AG04449 (cell line): ENCODE data around the gene ZBTB16.

Experiments
- CTCF ChIA-PET: fragments of 350-600 bp; formaldehyde crosslinking; extraction: SDS; loops from one replicate; lab custom pipeline; 2021; ENCODE audit warnings: antibody characterized with exemption; lab: Yijun Ruan, JAX
- POLR2A ChIA-PET: fragments of 400-600, 350-600 bp; formaldehyde crosslinking; extraction: SDS; loops from one replicate; lab custom pipeline; 2020; ENCODE audit warnings: antibody characterized with exemption, inconsistent platforms; lab: Yijun Ruan, JAX
- DNase-seq: peaks from one replicate; pipeline ENCODE4 v3.0.0-alpha.2; 2010; ENCODE audit warnings: low read depth, low spot score
- H3K4me3 ChIP-seq: 2 replicates; pipeline ENCODE4 v1.5.1; 2011; ENCODE audit warnings: low read depth, mild to moderate bottlenecking, control low read depth, low read length
- TF ChIP-seq, protein P1 (sequence below): IDR thresholded peaks from one replicate; pipeline ENCODE4 v1.5.1; 2011; ENCODE audit warnings: mild to moderate bottlenecking, moderate library complexity, low read length, control low read depth, inconsistent platforms; ENCODE audit not compliant: insufficient read depth; ENCODE audit errors: missing control alignments

ZBTB16 gene

GRCh38 chr11:114092478-114092877 lies 33.0 kb downstream of the ZBTB16 start:
- H3K4me3 ChIP-seq = no peak overlapping the region
- CTCF ChIA-PET = no interaction called here
- DNase-seq = no peak
- POLR2A ChIA-PET = no interaction called here
- TF ChIP-seq, protein P1, sequence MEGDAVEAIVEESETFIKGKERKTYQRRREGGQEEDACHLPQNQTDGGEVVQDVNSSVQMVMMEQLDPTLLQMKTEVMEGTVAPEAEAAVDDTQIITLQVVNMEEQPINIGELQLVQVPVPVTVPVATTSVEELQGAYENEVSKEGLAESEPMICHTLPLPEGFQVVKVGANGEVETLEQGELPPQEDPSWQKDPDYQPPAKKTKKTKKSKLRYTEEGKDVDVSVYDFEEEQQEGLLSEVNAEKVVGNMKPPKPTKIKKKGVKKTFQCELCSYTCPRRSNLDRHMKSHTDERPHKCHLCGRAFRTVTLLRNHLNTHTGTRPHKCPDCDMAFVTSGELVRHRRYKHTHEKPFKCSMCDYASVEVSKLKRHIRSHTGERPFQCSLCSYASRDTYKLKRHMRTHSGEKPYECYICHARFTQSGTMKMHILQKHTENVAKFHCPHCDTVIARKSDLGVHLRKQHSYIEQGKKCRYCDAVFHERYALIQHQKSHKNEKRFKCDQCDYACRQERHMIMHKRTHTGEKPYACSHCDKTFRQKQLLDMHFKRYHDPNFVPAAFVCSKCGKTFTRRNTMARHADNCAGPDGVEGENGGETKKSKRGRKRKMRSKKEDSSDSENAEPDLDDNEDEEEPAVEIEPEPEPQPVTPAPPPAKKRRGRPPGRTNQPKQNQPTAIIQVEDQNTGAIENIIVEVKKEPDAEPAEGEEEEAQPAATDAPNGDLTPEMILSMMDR = no peak

- ChIA-PET POLR2A (no interaction called here), CTCF (no interaction called here)
- no peak for DNase-seq
- no peak overlapping the region for H3K4me3 ChIP-seq
- TF ChIP-seq, protein P1 = no peak
Observed at GRCh38 chr11:114092953-114093352, 33.4 kb downstream of the ZBTB16 start.

GRCh38 chr11:114094516-114094915 lies 35.0 kb downstream of the ZBTB16 start:
- DNase-seq = no peak
- ChIA-PET POLR2A (interaction anchor here (0.6 kb wide), 1 partner anchor 1593 kb away, joined by 4 read pairs; no protein-coding TSS in a partner anchor), CTCF (no interaction called here)
- TF ChIP-seq, protein P1 = no peak
- no peak overlapping the region for H3K4me3 ChIP-seq

DNA sequence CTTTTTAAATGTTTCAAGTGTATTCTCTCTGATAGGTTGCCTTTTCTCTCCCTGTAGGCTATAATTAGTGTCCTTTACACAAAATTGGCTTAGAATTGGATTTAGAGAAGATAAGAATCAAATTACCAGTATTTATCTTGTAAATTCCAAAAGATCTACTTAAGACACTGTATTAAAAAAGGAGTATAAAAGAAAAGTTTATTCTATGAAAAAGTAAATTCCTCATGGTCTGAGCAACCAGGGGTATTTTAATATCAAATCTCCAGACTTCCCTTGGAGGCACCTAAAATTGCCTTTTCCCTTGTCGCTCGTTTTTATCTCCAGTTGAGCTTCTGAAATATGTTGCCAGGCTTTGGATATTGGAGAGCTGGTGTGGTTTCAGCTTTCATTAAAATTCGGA lies 36.4 kb downstream of the ZBTB16 start:
- CTCF ChIA-PET = no interaction called here
- POLR2A ChIA-PET = no interaction called here
- H3K4me3 ChIP-seq = no peak overlapping the region
- TF ChIP-seq, protein P1 = no peak
- DNase-seq = no peak

DNA sequence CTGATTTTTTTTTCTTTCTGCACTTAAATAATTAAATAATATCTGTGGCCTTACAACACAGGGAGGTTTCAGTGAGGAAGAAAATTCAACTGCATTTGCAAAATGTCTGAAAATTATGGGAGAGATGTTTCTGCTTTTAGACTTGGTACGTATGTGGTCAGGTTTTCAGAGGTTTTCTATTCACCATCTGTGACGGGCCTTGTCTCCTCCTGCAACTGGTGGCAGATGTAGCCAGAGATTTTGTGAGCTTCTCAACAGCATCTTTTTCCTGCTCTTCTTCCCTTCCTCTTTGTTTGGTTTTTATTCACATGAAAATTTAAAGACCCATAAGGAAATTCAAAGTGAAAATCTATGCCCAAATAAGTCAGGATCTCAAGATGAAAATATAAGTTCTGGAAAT lies 38.3 kb downstream of the ZBTB16 start:
- TF ChIP-seq, protein P1 = no peak
- no peak overlapping the region for H3K4me3 ChIP-seq
- ChIA-PET POLR2A (no interaction called here), CTCF (no interaction called here)
- DNase-seq = no peak

DNA sequence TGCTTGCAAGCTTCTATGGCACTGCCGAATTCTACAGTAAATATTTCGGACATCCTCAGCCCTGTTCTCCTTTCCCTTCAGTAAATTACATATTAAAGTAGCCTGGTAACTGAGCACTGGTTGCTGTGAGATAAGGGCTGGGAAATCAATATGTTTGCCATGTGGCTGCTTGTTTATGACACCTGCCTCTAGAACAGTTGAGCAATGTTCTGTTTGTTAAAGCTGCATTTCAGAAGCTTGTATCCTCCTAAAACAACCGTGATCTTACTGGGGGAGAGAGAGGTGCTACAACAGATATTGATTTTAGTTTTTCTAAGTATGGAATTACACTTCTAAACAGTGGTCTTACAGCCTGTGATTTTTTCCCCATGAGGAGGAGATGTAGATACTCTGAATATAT lies 39.4 kb downstream of the ZBTB16 start:
- ChIA-PET POLR2A (no interaction called here), CTCF (no interaction called here)
- TF ChIP-seq, protein P1 = no peak
- no peak overlapping the region for H3K4me3 ChIP-seq
- no peak for DNase-seq
